T-helper 17 cell (primary cell): Measurements from ENCODE around the gene SUPT16H. TPM values are rescaled to one million over a fixed set of nuclear protein-coding genes. Genes with fewer than 3 reads are reported as not detected.
"Not testable (repeated sequence)": the region's sequence is repeated elsewhere in the genome, so short reads cannot be mapped to it uniquely, and the experiment has no call there.

Source experiments
- ATAC-seq: fragments of 150-1000 bp; cut with Tn5 transposase; 2 replicates; pipeline ENCODE4 v1.10.0; 2021; ENCODE audit warnings: mild to moderate bottlenecking, moderate library complexity
- DNase-seq, 3 donors: peaks; one replicate each; pipeline versions ENCODE4 v3.0.0 to v3.0.0-alpha.2; 2020 to 2021
- H3K9me3 ChIP-seq: one replicate; pipeline ENCODE4 v1.7.0; 2013; ENCODE audit warnings: low read length, mild to moderate bottlenecking; ENCODE audit not compliant: control insufficient read depth, poor library complexity, severe bottlenecking
- H3K27ac Mint-ChIP-seq: one replicate; pipeline ENCODE4 v1.8.0; 2022; ENCODE audit warnings: mild to moderate bottlenecking, moderate library complexity, mixed read lengths
- H3K27me3 Mint-ChIP-seq: one replicate; pipeline ENCODE4 v1.8.0; 2022; ENCODE audit warnings: mixed read lengths
- H3K36me3 Mint-ChIP-seq: one replicate; pipeline ENCODE4 v1.8.0; 2022; ENCODE audit warnings: low read depth, mixed read lengths
- H3K4me1 Mint-ChIP-seq: one replicate; pipeline ENCODE4 v1.8.0; 2022; ENCODE audit warnings: mild to moderate bottlenecking, mixed read lengths
- H3K4me3 Mint-ChIP-seq: one replicate; pipeline ENCODE4 v1.8.0; 2022; ENCODE audit warnings: mild to moderate bottlenecking, moderate library complexity, mixed read lengths
- total RNA-seq, 4 donors: library from RNA in 2 of 4; stranded (reverse) in 2 of 4; gene quantifications; one replicate each; pipeline ENCODE4 v1.2.3 and lab custom pipeline; 2022 to 2026

Gene SUPT16H
- total RNA-seq, 2 donors from 2014 or later: 47.5 to 50.7 TPM

DNA sequence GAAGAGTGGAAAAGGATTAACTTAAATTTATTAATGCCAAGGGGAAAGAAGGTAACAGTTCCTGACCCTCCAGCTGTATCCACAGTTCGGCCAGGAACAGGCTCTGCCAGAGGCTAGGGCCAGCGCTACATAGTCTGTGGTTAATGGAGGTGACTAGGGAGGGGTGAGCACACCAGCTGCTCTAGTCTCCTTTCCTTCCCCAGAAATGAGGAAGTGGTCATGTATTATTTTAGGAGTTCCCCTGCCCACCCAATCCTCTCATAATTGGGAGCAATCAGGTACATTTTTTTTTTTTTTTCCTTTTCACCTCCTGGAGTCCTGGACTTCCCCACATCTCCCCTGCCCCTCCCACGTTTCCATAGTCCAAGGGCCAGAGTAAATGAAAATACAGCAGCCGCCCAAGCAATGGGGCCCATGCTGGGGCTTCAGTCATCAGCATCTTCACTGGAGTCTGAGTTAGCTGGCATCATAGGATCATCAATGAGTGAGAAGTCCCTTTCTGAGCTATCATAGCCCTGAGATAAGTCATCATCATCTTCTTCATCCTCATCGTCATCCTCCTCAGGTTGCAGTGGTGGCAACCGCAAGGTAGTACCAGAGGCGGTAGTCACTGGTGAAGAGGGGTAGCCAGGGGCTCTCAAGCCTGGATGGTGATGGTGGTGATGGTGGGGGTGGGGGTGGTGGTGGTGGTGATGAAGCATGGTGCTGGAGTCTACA is 1.5 kb upstream of the SUPT16H start:
- Mint-ChIP-seq H3K27me3 (no peaks in the 10 kb centered on the region), H3K27ac (peak overlapping the region; percentile 99), H3K4me3 (peak overlapping the region; percentile 99), H3K4me1 (peaks cover 28% of the 10 kb centered on the region), H3K36me3 (peaks cover 7% of the 10 kb centered on the region)
- DNase-seq (no peak), ATAC-seq (no peak)
- H3K9me3 ChIP-seq: no peaks in the 10 kb centered on the region

DNA sequence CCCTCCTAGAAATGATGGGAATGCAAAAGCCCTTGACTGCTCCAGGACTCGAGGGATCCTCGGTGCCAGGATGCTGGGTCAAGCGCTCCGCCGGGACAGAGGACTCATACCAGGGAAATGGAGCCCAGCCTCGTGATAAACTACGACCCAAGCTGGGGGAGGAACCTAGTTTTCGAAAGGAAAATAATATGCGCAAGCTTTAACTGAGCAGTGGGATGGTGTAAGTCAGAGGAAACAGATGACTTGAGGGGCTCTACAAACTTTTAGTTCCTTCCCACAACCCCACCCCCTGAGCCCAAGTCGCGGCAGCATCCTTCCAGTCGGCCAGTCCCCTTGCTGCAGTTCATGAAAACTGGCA is 654 bp upstream of the SUPT16H start:
- Mint-ChIP-seq H3K27ac (peak overlapping the region; percentile 99), H3K4me3 (peak overlapping the region; percentile 99), H3K27me3 (no peaks in the 10 kb centered on the region), H3K4me1 (peaks cover 30% of the 10 kb centered on the region), H3K36me3 (peaks cover 7% of the 10 kb centered on the region)
- ATAC-seq (peak; percentile 52), DNase-seq (no peak)
- no peaks in the 10 kb centered on the region for H3K9me3 ChIP-seq

DNA sequence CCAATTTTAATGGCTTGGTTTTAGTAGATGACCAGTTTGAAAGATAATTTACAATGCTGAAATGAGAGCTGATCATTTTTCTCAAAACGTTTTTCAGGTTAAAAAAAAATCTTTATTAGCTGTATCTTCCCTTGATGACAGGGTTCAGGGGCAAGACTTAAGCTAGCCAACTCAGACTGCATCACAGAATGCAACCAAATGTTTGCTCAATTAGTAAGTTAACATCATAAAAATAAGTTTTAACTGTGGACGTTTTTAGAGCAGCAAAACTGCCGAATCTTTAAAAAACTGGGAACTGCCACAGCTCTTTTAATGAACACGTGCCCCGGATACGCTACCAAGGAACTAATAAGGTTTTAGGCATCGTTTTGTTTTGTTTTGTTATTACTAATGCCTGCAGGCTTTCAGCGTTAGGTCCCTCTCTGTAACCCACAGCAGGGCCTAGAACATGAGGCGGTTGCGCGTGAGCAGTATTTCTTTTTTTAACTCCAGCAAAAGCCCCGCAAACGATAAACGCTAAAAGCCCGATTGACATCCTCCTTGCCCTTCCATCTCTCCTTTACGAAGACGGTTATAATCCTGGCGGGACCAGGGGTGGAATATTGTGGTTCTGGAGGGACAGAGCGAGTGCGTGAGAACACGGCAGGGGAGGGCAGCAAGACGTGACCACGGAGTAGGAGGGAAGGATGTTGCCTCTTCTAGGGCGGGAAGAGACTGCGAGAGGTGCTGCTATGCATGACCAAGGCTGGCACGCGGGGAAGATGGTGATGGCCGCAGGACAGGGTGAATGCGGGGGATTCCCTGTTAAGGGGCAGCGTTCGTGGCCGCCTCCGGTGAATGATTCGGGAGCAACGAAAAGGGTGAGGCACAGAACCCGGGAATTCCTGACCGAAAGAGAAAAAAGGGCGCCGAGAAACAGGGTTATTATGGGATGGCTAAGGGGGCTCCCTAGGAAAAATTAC is 652 bp downstream of the SUPT16H start:
- peak overlapping the region; percentile 99 for H3K27ac Mint-ChIP-seq
- H3K4me1 Mint-ChIP-seq: peaks cover 30% of the 10 kb centered on the region
- no peaks in the 10 kb centered on the region for H3K9me3 ChIP-seq
- H3K4me3 Mint-ChIP-seq: peak overlapping the region; percentile 99
- DNase-seq (peak; percentile 14 to 33 (median 20)), ATAC-seq (peak; percentile 44)
- no peaks in the 10 kb centered on the region for H3K27me3 Mint-ChIP-seq
- H3K36me3 Mint-ChIP-seq: peaks cover 7% of the 10 kb centered on the region

DNA sequence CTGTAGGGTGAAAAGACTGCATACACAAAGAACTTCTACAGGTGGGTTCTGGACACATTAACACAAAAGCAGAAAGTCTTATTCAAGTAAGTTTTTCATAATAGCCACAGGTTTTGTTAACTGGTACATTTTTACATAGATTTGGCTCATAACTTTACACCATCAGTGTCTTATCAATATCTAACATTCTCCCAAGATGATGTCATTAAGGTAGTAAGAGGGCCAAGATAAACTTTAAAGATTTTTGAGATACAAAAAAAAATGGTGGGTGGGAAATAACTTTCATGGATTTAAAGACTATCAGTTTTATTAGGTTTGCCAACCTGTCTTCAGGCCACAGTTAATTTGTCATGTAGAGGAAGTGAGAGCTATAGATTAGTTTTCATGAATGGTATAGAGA is 1.7 kb downstream of the SUPT16H start:
- H3K27me3 Mint-ChIP-seq: no peaks in the 10 kb centered on the region
- ATAC-seq: no peak
- H3K9me3 ChIP-seq: no peaks in the 10 kb centered on the region
- peak overlapping the region; percentile 76 for H3K4me3 Mint-ChIP-seq
- peaks cover 7% of the 10 kb centered on the region for H3K36me3 Mint-ChIP-seq
- DNase-seq: no peak
- peak overlapping the region; percentile 99 for H3K27ac Mint-ChIP-seq
- peaks cover 34% of the 10 kb centered on the region for H3K4me1 Mint-ChIP-seq

DNA sequence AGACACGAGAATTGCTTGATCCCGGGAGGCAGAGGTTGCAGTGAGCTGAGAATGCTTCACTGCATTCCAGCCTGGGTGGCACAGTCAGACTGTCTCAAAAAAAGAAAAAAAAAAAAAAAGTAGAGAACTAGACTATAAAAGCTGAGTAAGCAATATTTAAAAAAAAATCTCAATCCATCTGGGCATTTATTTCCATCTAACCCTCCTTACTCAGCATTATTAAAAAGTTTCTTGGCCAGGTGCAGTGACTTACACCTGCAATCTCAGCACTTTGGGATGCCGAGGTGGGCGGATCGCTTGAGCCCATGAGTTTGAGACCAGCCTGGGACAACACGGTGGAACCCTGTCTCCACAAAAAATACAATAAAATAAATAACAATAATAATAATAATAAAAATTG is 4.5 kb downstream of the SUPT16H start:
- DNase-seq (no peak), ATAC-seq (no peak)
- H3K27ac Mint-ChIP-seq: no peak overlapping the region
- H3K27me3 Mint-ChIP-seq: no peaks in the 10 kb centered on the region
- peaks cover 31% of the 10 kb centered on the region for H3K4me1 Mint-ChIP-seq
- H3K36me3 Mint-ChIP-seq: peaks cover 7% of the 10 kb centered on the region
- H3K4me3 Mint-ChIP-seq: no peak overlapping the region
- H3K9me3 ChIP-seq: no peaks in the 10 kb centered on the region

DNA sequence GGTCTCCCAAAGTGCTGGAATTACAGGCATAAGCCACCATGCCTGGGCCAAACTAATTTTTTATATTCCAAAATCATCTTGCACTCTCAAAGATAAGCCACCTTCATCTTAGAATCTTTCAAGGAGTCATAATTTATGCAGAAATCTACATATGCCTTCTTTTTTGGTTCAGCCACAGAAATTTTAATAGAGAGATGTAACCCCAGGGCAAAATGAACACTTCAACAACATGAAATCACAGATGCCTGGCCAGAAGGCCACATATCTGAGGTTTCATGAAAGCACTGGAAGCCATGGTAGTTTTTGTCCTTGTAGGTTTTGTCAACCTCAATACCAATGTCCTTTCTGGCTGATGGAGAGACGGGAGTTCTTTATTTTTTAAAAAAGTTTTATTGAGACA is 9.8 kb downstream of the SUPT16H start:
- ATAC-seq: no peak
- DNase-seq: no peak
- Mint-ChIP-seq H3K4me1 (peaks cover 7% of the 10 kb centered on the region), H3K27ac (no peak overlapping the region), H3K36me3 (peaks cover 3% of the 10 kb centered on the region), H3K27me3 (no peaks in the 10 kb centered on the region), H3K4me3 (no peak overlapping the region)
- no peaks in the 10 kb centered on the region for H3K9me3 ChIP-seq

DNA sequence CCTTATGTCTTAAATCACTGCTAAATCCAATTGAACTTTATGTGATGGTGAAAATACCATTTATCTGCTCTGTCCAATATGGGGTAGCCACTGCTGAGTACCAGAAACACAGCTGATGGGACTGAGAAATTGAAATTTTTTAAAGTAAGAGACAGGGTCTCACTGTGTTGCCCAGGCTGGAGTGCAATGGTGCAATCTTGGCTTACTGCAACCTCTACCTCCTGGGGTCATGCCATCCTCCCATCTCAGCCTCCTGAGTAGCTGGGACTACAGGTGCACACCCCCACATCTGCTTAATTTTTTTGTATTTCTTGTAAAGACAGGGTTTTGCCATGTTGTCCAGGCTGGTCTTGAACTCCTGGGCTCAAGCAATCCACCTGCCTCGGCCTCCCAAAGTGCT is 11.0 kb downstream of the SUPT16H start:
- ATAC-seq, H3K4me3 Mint-ChIP-seq, H3K36me3 Mint-ChIP-seq, H3K4me1 Mint-ChIP-seq, H3K27ac Mint-ChIP-seq, DNase-seq, H3K27me3 Mint-ChIP-seq, H3K9me3 ChIP-seq: not testable (repeated sequence)

DNA sequence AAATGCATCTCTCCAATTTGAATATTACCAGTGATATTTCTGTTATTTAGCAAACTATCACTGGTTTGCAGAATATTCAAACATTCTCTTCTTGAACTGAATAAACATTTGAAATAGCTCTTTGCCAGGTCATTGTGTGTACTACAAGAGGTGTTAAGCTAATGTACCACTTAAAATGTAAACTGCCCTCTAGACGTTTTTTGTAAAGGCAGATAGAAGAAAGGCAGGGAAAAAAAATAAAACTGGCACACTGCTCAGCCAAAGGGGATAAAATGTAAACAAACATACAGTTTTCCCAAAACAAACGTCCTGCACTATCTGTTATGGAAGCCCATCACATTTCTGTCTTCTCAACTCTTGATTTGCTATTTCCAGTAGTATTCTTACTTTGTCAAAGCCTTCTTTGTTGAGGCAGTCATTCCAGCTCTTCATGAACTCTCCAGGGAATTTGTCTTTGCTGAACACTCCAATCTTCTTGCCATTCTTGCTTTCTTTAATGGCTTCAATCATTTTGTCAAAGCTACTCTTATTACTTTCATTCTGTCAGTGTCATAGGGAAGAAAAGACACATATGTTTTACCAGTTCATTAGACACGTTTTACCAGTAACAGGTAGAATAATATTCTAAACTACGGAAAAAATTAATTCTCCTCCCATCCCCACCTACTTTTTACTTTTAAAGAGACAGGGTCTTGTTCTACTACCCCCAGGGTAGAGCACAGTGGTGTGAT is 13.7 kb downstream of the SUPT16H start:
- no peak for ATAC-seq

DNA sequence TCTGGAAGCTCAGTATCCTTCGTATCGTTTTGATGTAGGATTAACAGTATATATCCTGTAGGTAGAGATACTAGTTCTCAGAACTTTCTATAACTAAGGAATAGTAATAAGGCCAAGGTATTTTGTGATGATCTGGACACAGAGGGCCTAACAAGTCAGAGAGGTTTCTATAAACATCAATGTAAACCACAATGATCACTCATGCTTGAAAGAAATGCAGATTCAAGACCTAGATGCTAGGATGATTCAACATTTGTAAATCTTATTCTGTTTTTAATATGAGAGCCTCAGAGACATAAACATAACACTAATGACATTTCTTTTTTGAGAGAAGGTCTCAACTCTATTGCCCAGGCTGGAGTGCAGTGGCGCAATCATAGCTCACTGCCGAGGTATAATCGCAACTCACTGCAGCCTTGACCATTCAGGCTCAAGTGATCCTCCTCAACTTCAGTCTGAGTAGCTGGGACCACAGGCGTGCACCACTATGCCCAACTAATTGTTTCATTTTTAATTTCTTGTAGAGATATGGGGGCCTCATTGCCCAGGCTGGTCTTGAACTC is 16.2 kb downstream of the SUPT16H start:
- no peaks in the 10 kb centered on the region for H3K27me3 Mint-ChIP-seq
- ATAC-seq (no peak), DNase-seq (no peak)
- H3K4me3 Mint-ChIP-seq: no peak overlapping the region
- H3K4me1 Mint-ChIP-seq: peaks cover 2% of the 10 kb centered on the region
- no peaks in the 10 kb centered on the region for H3K9me3 ChIP-seq
- peaks cover 13% of the 10 kb centered on the region for H3K36me3 Mint-ChIP-seq
- H3K27ac Mint-ChIP-seq: no peak overlapping the region

More for the DNA sequence above, 13.7 kb downstream of the SUPT16H start:
- H3K9me3 ChIP-seq: no peaks in the 10 kb centered on the region
- H3K4me3 Mint-ChIP-seq: no peak overlapping the region
- H3K27ac Mint-ChIP-seq: peak overlapping the region; percentile 41
- no peak for DNase-seq
- H3K27me3 Mint-ChIP-seq: no peaks in the 10 kb centered on the region
- peaks cover 2% of the 10 kb centered on the region for H3K4me1 Mint-ChIP-seq
- peaks cover 8% of the 10 kb centered on the region for H3K36me3 Mint-ChIP-seq

DNA sequence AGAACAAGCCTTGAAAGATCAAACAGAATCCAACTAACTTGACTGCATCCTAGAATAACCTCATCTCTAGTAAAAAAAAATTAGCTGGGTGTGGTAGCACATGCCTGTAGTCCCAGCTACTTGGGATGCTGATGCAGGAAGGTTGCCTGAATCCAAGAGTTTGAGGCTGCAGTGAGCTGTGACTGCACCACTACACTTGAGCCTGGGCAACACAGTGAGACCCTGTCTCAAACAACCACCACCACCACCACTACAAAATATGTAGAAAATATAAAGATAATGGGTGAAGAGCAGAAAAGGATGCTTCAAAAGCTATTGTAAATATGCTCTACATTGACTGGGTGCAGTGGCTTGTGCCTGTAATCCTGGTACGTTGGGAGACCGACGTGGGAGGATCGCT is 27.3 kb downstream of the SUPT16H start:
- Mint-ChIP-seq H3K4me1 (peaks cover 12% of the 10 kb centered on the region), H3K27me3 (no peaks in the 10 kb centered on the region), H3K36me3 (peaks cover 29% of the 10 kb centered on the region), H3K27ac (peak overlapping the region; percentile 34), H3K4me3 (no peak overlapping the region)
- DNase-seq: no peak
- no peak for ATAC-seq
- H3K9me3 ChIP-seq: no peaks in the 10 kb centered on the region

DNA sequence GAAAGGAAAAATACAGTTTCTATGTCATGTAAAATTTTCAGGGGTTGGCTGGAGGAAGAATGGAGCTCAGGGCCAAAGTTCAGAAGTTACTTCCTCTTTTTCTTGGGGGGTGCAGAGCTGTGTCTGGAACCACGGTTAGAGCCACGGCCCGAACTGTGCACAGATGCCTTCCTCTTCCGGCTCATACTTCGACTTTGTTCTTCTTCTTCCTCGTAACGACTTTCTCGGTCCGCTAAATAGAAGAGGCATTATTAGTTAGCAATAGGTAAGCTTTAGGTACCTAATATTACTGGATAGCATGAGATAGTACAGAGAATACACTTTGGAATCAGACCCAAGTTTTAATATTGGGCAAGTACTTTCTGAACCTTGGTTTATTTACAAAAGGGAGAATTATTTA is 31.2 kb downstream of the SUPT16H start:
- DNase-seq (no peak), ATAC-seq (peak; percentile 57)
- no peaks in the 10 kb centered on the region for H3K27me3 Mint-ChIP-seq
- no peak overlapping the region for H3K4me3 Mint-ChIP-seq
- H3K9me3 ChIP-seq: no peaks in the 10 kb centered on the region
- H3K4me1 Mint-ChIP-seq: peaks cover 12% of the 10 kb centered on the region
- H3K36me3 Mint-ChIP-seq: peaks cover 26% of the 10 kb centered on the region
- H3K27ac Mint-ChIP-seq: peak overlapping the region; percentile 77

DNA sequence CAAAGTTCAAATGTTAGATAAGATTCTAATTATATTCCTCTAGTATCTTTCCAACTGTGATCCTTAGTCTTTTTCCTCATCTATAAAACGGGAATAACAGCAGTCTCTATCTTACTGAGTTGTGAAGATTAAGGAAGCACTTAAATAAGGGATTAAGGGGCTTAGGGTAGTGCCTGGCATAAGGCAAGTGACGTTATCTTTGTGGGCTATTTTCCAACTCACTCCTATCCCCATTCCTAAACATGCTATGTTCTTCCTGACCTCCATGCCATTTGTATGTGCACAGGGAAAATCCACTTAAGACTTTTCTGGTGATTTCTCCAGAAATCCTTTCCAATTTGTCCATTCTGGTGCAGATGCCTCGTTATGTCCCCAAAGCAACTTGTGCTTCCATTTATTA is 33.3 kb downstream of the SUPT16H start:
- peaks cover 18% of the 10 kb centered on the region for H3K36me3 Mint-ChIP-seq

DNA sequence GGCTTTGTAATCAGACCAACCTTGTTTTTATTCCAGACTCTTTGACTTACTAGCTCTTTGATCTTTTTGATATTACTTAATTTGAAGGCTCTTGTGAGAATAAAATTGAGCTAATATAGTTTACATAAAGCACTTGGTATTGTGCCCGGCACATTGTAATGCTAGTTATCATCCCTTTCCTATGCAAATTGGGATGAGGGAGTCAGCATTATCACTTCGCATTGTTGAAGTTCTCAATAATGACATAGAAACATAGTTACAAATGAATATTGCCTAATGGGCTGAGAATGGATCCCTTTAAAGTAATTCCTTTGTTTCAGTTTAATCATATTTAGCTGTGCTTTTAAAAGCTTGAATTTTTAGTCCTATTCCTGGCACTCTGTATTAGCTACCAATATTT is 36.6 kb downstream of the SUPT16H start:
- Mint-ChIP-seq H3K4me3 (no peak overlapping the region), H3K36me3 (peaks cover 4% of the 10 kb centered on the region), H3K4me1 (peaks cover 10% of the 10 kb centered on the region), H3K27ac (no peak overlapping the region), H3K27me3 (no peaks in the 10 kb centered on the region)
- DNase-seq (no peak), ATAC-seq (no peak)
- H3K9me3 ChIP-seq: no peaks in the 10 kb centered on the region

More for the DNA sequence above, 33.3 kb downstream of the SUPT16H start:
- Mint-ChIP-seq H3K4me1 (peaks cover 10% of the 10 kb centered on the region), H3K4me3 (no peak overlapping the region), H3K27me3 (no peaks in the 10 kb centered on the region), H3K27ac (no peak overlapping the region)
- no peak for DNase-seq
- no peaks in the 10 kb centered on the region for H3K9me3 ChIP-seq
- ATAC-seq: no peak
